Ovary (tissue), 9 donors: Measurements from ENCODE around the gene ZNF823. TPM values are rescaled to one million over a fixed set of nuclear protein-coding genes. Genes with fewer than 3 reads are reported as not detected.

Experiments used
- DNase-seq, 5 donors: peaks; one replicate each; pipeline ENCODE4 v3.0.0-alpha.2; 2019 to 2020
- H3K27ac ChIP-seq, 2 donors: fragments of 200-600 bp; one replicate each; pipeline versions ENCODE4 v1.5.1 to v1.8.0; 2019 to 2022
- H3K27me3 ChIP-seq: fragments of 200-600 bp; one replicate; pipeline ENCODE4 v1.8.0; 2022
- H3K36me3 ChIP-seq: fragments of 200-600 bp; sonication (generic); one replicate; pipeline ENCODE4 v1.5.1; 2019
- H3K4me1 ChIP-seq: one replicate; pipeline ENCODE4 v1.8.1; 2013; ENCODE audit warnings: mild to moderate bottlenecking, moderate library complexity; ENCODE audit not compliant: insufficient read depth
- H3K4me3 ChIP-seq: fragments of 200-600 bp; sonication (generic); one replicate; pipeline ENCODE4 v1.5.1; 2017
- H3K9me3 ChIP-seq, 2 donors: fragments of 200-600 bp in 1 of 2; sonication (generic) in 1 of 2; one replicate each; pipeline versions ENCODE4 v1.5.1 to v1.8.1; 2013 to 2019; ENCODE audit warnings: mild to moderate bottlenecking in 1 of 2, moderate library complexity in 1 of 2
- EP300 ChIP-seq: sonication (generic); formaldehyde crosslinking; IDR thresholded peaks from one replicate; pipeline ENCODE4 v1.6.1; 2017; ENCODE audit warnings: antibody characterized with exemption
- POLR2A ChIP-seq: fragments of 450-650 bp; IDR thresholded peaks from one replicate; pipeline ENCODE4 v1.6.1; 2017; ENCODE audit warnings: antibody characterized with exemption, mild to moderate bottlenecking, moderate library complexity
- WGBS, 3 donors: extraction: QIAGEN DNeasy Blood & Tissue Kit in 1 of 3; methylation state at CpG; one replicate each; pipeline versions ENCODE4 v1.1.5 to v1.1.7; 2013 to 2017; 5-methylcytosine and 5-hydroxymethylcytosine counted together
- intact Hi-C, 4 donors: fragments of 100-400 bp; cut with DNase I; formaldehyde crosslinking; loops; one replicate each; pipeline versions ENCODE4 v1.11.0 to v1.15.1; 2022 to 2023
- polyA plus RNA-seq, 2 donors: library from polyadenylated mRNA; stranded (reverse); fragments of 200-250 nt in 1 of 2; fragments of 350-450 nt in 1 of 2; fragmentation: Illumina TruSeq in 1 of 2; extraction: RNeasy Lipid Tissue Mini Kit (QIAGEN cat#74804) in 1 of 2; gene quantifications; one replicate each; pipeline ENCODE4 v1.2.3, GENCODE V29; 2013 to 2014
- total RNA-seq, 7 donors: library from RNA; depleted of rRNA in 2 of 7; stranded (reverse); fragments of >200 nt in 2 of 7; fragmentation: NEBNext Ultra II Directional in 3 of 7; extraction: Animal tissue kit (Norgen Biotek cat#: 25700) in 3 of 7; gene quantifications; one replicate each; pipeline versions ENCODE4 v1.1.0 to v1.2.4, GENCODE V29; 2016 to 2023
- TF ChIP-seq, protein P1 (sequence below), 3 donors: fragments of 450-650 bp in 2 of 3; fragments of 200-600 bp in 1 of 3; IDR thresholded peaks; one replicate each; pipeline versions ENCODE4 v1.5.1 to v1.8.0; 2016 to 2022; ENCODE audit warnings: antibody characterized with exemption in 3 of 3, mild to moderate bottlenecking in 1 of 3
- donor health status: DM: no; HTN: no; CAD: no; lungs with moderate emphysema.
- donor health status: DM: no; HTN: no; CAD: no.
- donor health status: Bipolar disorder and iron deficiency.
- donor health status: DM: yes; HTN: yes; CAD: no.
- donor health status: DM: no; HTN: no; CAD: no.
- donor health status: DM: yes; HTN: yes; CAD: no.

The ZNF823 gene
- total and polyA plus RNA-seq, 9 donors: 3.8 to 12.1 (median 8.3) TPM

GRCh38 chr19:11749751-11750150 lies 11.0 kb upstream of the ZNF823 start:
- no peak overlapping the region for H3K4me3 ChIP-seq
- intact Hi-C loops: no loop called here
- 49 to 64% (median 60%) methylated on average over 2 of the region's 2 CpGs for WGBS, 3 donors
- no peaks in the 10 kb centered on the region for H3K36me3 ChIP-seq
- no peaks in the 10 kb centered on the region for H3K27me3 ChIP-seq
- DNase-seq: no peak
- H3K27ac ChIP-seq: no peak overlapping the region
- H3K4me1 ChIP-seq: no peaks in the 10 kb centered on the region
- TF ChIP-seq POLR2A (no peak), EP300 (no peak)
- TF ChIP-seq, protein P1, sequence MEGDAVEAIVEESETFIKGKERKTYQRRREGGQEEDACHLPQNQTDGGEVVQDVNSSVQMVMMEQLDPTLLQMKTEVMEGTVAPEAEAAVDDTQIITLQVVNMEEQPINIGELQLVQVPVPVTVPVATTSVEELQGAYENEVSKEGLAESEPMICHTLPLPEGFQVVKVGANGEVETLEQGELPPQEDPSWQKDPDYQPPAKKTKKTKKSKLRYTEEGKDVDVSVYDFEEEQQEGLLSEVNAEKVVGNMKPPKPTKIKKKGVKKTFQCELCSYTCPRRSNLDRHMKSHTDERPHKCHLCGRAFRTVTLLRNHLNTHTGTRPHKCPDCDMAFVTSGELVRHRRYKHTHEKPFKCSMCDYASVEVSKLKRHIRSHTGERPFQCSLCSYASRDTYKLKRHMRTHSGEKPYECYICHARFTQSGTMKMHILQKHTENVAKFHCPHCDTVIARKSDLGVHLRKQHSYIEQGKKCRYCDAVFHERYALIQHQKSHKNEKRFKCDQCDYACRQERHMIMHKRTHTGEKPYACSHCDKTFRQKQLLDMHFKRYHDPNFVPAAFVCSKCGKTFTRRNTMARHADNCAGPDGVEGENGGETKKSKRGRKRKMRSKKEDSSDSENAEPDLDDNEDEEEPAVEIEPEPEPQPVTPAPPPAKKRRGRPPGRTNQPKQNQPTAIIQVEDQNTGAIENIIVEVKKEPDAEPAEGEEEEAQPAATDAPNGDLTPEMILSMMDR (IDR thresholded peaks at IDR 0.05): no peak
- no peaks in the 10 kb centered on the region for H3K9me3 ChIP-seq

- Histone ChIP-seq H3K27ac (no peak overlapping the region), H3K27me3 (no peaks in the 10 kb centered on the region), H3K9me3 (no peaks in the 10 kb centered on the region), H3K4me3 (no peak overlapping the region), H3K4me1 (no peaks in the 10 kb centered on the region), H3K36me3 (no peaks in the 10 kb centered on the region)
- DNase-seq: no peak
- intact Hi-C loops: no loop called here
- TF ChIP-seq POLR2A: no peak
- no peak for TF ChIP-seq EP300
- TF ChIP-seq, protein P1 (IDR thresholded peaks at IDR 0.05): no peak
- WGBS, 3 donors: 51 to 62% (median 56%) methylated on average over 1 of the region's 1 CpG
Measured at GRCh38 chr19:11747277-11747676, 8.5 kb upstream of the ZNF823 start.

GRCh38 chr19:11745869-11746268 lies 7.1 kb upstream of the ZNF823 start:
- TF ChIP-seq EP300 (no peak), POLR2A (no peak)
- TF ChIP-seq, protein P1 (IDR thresholded peaks at IDR 0.05): no peak
- Histone ChIP-seq H3K9me3 (no peaks in the 10 kb centered on the region), H3K27ac (no peak overlapping the region), H3K36me3 (no peaks in the 10 kb centered on the region), H3K4me1 (no peaks in the 10 kb centered on the region), H3K4me3 (no peak overlapping the region), H3K27me3 (no peaks in the 10 kb centered on the region)
- no peak for DNase-seq
- intact Hi-C loops: no loop called here

GRCh38 chr19:11737964-11738745 lies 591 bp downstream of the ZNF823 start:
- TF ChIP-seq, protein P1 (IDR thresholded peaks at IDR 0.05): peak in 1 of 3 donors; percentile 19
- no peak for TF ChIP-seq EP300
- TF ChIP-seq POLR2A: no peak
- Histone ChIP-seq H3K36me3 (no peaks in the 10 kb centered on the region), H3K4me3 (peak overlapping the region; percentile 100), H3K9me3 (no peaks in the 10 kb centered on the region), H3K27me3 (no peaks in the 10 kb centered on the region), H3K27ac (peak overlapping the region in 1 of 2 donors; percentile 75), H3K4me1 (peaks cover 4% of the 10 kb centered on the region)
- intact Hi-C loops: no loop called here
- 1% methylated on average over 49 to 52 of the region's 52 CpGs for whole genome bisulfite sequencing, 3 donors
- peak; percentile 25 to 52 (median 37) for DNase-seq
